ENCODE data around the gene PDZD7.

The PDZD7 gene

DNA sequence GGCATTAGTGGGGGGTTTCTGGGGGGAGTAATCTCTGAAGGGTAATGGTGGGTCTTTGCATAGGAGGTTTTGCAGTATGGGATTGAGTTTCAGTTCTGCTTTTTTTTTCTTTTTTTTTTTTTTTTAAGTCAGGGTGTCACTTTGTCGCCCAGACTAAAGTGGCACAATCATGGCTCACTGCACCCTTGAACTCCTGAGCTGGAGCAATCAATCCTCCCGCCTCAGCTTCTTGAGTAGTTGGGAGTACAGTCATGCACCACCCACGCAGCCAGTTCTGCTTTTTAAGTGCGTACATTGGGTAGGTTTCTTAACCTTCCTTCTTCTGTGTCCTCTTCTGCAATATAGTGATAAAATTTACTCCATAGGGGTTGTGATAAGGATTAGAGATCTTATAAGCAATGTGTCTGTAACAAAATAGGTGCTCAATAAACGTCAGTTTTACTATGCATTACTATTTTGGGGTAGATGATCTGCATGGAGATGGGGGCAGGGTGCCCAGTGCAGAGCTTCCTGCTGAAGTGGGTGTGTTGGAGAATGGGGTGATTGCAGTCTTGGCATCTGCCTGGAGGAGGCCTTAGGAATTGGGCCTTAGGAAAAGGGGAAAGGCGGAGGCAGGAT lies 40.4 kb upstream of the PDZD7 start:
- TF ChIP-seq, protein P1, sequence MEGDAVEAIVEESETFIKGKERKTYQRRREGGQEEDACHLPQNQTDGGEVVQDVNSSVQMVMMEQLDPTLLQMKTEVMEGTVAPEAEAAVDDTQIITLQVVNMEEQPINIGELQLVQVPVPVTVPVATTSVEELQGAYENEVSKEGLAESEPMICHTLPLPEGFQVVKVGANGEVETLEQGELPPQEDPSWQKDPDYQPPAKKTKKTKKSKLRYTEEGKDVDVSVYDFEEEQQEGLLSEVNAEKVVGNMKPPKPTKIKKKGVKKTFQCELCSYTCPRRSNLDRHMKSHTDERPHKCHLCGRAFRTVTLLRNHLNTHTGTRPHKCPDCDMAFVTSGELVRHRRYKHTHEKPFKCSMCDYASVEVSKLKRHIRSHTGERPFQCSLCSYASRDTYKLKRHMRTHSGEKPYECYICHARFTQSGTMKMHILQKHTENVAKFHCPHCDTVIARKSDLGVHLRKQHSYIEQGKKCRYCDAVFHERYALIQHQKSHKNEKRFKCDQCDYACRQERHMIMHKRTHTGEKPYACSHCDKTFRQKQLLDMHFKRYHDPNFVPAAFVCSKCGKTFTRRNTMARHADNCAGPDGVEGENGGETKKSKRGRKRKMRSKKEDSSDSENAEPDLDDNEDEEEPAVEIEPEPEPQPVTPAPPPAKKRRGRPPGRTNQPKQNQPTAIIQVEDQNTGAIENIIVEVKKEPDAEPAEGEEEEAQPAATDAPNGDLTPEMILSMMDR (IDR thresholded peaks at IDR 0.05; ENCODE audit: control insufficient read depth, extremely low read depth, insufficient read depth), result no peak
- no peak for DNase-seq (ENCODE audit: low read depth)
- H3K4me3 ChIP-seq (ENCODE audit: low read depth, low read length), result no peak overlapping the region

DNA sequence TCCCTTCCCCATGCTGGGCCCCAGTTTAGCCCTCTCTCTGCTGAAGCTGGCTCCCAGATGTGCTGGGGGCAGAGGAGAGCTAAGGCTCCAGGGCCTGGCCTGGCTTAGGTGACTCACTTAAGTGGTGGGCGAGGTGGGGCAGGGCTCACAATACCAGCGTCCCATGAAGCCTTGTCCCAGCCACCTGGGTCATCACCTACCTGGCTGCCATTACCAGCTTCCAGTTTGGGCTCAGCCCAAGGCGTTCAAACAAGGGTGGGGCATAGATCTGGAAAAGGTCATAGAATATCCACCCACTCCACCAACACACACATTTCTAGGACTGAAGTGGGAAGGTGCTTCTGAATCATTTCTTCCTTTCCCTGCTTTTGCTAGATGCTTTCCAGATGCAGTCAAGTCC lies 39.2 kb upstream of the PDZD7 start:
- TF ChIP-seq, protein P1 (IDR thresholded peaks at IDR 0.05; ENCODE audit: control insufficient read depth, extremely low read depth, insufficient read depth), result no peak
- no peak overlapping the region for H3K4me3 ChIP-seq (ENCODE audit: low read depth, low read length)
- no peak for DNase-seq (ENCODE audit: low read depth)

GRCh38 chr10:101069441-101069840 lies 38.5 kb upstream of the PDZD7 start:
- DNase-seq (ENCODE audit: low read depth), result no peak
- H3K4me3 ChIP-seq (ENCODE audit: low read depth, low read length), result no peak overlapping the region
- TF ChIP-seq, protein P1 (IDR thresholded peaks at IDR 0.05; ENCODE audit: control insufficient read depth, extremely low read depth, insufficient read depth), result no peak

GRCh38 chr10:101067356-101068083 lies 36.6 kb upstream of the PDZD7 start:
- H3K4me3 ChIP-seq (ENCODE audit: low read depth, low read length), result peak overlapping the region; percentile 53
- TF ChIP-seq, protein P1 (IDR thresholded peaks at IDR 0.05; ENCODE audit: control insufficient read depth, extremely low read depth, insufficient read depth), result peak; percentile 63
- peak; percentile 37 for DNase-seq (ENCODE audit: low read depth)

DNA sequence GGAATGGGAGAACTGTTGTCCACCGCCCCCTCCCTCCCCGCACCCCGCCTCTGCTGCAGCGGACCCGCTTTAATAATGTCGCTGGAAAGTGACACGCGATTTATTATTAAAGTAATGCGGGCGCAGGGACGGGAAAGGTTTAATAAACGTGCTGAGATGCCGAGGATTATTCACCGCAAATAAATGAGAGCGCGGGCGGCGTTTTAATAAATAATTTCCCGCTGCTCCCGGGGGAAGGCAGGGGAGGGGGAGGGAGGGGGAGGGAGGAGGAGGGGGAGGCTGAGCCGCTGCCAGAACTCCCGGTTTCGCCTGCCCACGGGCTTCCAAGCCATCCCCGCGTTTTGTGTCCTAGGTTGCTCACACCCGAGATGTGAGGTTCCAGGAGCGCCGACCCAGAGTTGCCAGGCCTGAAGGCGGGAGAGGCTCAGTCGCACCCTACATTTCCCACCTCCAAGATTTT lies 36.0 kb upstream of the PDZD7 start:
- peak overlapping the region; percentile 53 for H3K4me3 ChIP-seq (ENCODE audit: low read depth, low read length)
- TF ChIP-seq, protein P1 (IDR thresholded peaks at IDR 0.05; ENCODE audit: control insufficient read depth, extremely low read depth, insufficient read depth), result no peak
- no peak for DNase-seq (ENCODE audit: low read depth)

- DNase-seq (ENCODE audit: low read depth), result peak; percentile 54
- TF ChIP-seq, protein P1 (IDR thresholded peaks at IDR 0.05; ENCODE audit: control insufficient read depth, extremely low read depth, insufficient read depth), result peak; percentile 34
These were observed 35.4 kb upstream of the PDZD7 start for GRCh38 chr10:101066146-101066895.

More at GRCh38 chr10:101066146-101066895, 35.4 kb upstream of the PDZD7 start:
- peak overlapping the region; percentile 53 for H3K4me3 ChIP-seq (ENCODE audit: low read depth, low read length)
